Hematopoietic multipotent progenitor cell treated with erythropoietin and hydrocortisone succinate and interleukin-3 and kit ligand, for 17 days (in vitro differentiated cells): ENCODE measurements around the gene MRC2.
"Not testable (repeated sequence)": the region's sequence is repeated elsewhere in the genome, so short reads cannot be mapped to it uniquely, and the experiment has no call there.

ENCODE experiments used
- DNase-seq: peaks from one replicate; pipeline ENCODE4 v3.0.0-alpha.2; 2015; ENCODE audit warnings: low spot score

Gene MRC2

DNA sequence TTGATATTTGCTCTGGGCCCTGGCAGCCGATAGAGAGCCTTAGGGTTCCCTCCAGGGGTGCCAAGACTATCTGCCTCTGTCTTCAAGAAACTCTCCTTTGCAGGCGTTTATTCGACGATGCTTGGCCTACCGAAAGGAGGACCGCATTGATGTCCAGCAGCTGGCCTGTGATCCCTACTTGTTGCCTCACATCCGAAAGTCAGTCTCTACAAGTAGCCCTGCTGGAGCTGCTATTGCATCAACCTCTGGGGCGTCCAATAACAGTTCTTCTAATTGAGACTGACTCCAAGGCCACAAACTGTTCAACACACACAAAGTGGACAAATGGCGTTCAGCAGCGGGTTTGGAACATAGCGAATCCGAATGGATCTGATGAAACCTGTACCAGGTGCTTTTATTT lies 15.2 kb upstream of the MRC2 start:
- not testable (repeated sequence) for DNase-seq

DNA sequence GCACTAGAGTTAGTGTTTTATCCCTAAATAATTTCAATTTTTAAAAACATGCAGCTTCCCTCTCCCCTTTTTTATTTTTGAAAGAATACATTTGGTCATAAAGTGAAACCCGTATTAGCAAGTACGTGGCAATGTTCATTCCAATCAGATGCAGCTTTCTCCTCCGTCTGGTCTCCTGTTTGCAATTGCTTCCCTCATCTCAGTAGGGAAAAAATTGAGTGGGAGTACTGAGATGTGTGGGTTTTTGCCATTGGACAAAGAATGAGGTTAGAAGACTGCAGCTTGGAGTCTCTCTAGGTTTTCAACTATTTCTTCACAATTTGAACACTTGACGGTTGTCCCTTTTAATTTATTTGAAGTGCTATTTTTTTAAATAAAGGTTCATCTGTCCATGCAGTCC lies 14.4 kb upstream of the MRC2 start:
- DNase-seq, result not testable (repeated sequence)

DNA sequence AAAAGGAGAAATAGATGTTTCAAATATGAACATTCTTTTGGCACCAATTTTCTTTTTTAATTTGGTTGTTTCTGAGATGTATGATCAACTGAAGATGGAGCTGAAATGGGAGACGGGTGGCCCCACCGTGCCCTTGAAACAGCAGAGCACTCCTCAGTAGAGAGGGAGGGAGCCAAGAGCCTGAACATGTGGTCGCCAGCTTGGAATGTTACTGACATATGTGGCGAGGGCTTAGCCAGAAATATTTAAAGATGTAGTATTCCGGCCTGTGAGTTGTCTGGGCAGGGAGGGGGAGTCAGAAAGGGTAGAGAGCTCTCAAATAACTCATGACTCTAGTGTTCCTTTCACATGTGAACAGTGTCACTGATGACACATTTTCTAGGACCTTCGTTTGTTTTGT lies 13.3 kb upstream of the MRC2 start:
- DNase-seq, result no peak

DNA sequence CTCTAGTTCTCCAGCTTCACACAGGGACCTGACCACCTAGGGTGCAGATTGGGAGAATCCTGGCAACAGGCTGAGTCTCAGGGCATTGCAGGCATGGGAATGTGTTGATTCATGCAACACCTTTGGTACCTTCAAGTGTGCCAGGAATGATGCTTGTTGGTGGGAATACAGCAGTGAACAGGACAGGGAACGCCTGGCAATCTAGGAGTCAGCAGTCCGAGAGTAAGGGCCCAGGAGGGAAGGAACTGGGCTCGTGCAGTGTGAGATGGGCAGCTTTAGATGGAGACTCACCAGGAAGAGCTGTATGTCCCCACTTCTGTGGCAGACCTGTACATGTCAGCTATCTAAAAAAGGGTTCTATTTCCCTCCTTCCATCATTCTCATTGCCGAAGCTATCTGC lies 12.0 kb upstream of the MRC2 start:
- no peak for DNase-seq

DNA sequence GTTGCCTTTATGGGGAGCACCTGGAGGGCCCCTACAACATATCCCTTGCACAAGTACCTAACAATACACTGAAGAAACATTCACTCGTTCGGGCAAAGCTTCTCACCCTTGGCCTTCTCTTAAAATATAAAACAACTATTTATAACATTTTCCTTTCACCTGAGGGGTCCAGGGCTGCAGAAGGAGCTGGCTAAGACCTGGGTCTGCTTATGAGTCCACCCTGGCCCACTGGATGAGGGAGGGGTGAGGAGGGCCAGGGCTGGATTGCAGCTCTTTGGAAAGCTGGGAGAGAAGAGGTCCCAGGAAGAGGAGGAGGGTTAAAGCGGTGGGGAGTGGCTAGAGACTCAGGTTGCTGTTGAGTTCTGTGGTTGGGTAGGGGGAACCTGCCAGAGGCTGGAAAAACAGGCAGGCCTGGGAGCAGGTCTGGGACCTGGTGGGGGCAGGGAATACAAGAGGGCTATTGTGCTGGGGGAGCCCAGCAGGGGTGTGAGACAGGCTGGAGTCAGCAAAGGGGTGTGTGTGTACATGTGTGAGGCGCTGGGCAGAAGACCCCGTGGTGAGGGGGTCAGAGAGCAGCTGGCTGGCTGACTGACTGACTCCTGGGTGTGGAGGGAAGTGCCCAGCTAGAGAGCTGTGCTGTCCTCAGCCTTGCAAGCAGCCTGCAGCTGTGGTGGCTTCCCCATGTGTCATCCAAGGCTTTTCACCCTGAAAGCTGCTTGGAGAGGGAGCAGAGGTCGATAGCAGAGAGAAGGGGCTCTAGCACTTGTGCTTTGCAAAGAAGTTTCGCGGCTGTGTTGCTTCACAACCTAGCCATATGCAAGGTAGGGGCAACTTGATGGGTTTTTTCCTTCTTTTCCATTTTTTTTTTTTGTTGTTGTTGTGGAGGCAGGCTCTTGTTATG lies 10.2 kb upstream of the MRC2 start:
- DNase-seq, result no peak

DNA sequence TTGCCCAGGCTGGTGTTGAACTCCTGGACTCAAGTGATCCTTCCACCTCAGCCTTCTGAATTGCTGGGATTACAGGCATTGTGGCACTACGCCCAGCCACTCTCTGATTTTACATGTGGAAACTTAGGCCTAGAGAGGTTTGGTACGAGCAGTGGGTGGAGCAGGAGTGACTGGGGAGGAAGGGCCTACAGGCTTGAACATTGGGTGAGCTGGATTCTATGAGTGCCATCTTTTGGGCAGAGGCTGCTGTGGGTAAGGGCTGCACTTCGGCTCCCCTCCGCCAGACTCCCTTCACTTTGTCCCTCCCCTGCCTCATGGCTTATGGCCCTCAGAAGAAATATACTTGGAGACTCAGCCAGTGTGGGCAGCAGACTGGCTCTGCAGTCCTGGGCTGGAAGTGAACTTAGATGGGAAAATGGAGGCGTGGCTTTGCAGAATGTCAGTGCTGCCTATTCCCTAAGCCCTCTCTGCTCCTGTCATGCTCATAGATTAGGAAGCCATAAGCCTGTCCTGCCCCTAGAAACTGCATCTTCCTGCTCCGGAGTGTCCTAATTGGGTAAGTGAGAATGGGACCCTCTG lies 9.5 kb upstream of the MRC2 start:
- DNase-seq, result no peak

DNA sequence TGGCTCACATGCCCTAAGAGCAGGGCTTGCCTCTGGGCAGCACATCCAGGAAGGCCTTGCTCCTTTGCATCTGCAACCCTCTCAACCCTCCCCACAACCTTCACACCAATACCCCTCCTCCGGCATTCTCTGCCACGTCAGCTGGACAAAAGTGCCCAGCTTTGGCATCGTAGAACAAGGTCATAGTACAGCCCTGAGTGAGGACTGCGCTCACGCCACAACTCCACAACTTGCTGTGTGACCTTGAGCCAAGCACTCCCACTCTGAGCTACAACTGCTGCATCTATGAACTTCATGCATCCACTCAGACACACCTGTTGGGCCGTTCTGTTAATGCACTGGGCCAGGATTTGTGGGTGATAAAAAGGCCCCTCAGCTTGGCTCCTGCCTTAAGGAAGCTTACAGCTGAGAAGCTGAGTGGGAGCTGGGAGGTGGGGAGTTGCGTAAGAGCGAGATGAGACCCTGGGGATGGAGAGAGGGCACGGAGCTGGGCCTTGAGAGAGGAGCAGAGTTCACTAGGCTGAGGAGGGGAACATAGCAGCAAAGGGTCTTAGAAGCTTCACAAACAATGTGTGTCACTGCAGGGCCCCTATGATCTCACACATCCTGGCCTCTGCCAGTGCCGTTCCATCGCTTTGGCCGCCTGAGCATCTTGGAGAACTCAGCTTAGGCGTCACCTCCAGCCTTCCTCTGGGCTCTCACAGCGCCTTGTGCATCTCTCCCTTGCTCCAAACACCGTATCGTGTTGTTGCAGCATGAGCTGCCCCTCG lies 8.6 kb upstream of the MRC2 start:
- DNase-seq, result no peak

DNA sequence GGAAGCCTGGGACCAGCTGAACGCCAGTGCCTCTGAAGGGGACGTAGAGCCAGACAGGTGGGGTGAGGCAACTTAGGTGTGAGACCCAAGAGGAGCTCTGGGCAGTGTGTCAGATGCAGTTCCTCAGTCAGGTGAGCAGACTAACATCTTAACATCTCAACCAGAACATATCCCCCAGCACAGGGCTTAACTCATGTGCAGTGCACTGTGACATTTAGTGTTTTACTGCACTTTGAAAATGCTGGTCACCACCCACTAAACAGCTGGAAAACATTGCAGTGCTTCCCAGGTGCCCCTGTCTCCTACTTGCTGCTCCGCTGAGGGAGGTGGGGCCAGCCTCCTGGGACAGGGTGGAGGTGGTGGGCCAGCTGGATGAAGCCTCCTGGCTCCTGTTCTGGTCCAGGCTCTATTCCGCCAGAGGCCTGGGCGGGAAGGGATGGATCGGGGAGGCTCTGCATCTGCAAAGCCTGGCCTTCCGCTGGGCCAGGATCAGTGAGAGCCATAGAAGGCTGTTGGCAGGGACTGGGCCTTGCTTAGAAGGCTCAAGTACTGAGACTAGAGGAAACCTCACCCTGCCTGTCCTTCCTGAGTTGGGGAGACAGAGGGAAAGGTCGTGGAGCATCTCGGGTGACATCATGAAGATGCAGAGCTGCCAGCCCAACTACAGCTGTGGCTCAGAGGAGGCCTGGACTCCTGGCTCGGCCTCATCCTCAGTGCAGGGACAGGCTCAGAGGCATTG lies 7.9 kb upstream of the MRC2 start:
- DNase-seq, result no peak

DNA sequence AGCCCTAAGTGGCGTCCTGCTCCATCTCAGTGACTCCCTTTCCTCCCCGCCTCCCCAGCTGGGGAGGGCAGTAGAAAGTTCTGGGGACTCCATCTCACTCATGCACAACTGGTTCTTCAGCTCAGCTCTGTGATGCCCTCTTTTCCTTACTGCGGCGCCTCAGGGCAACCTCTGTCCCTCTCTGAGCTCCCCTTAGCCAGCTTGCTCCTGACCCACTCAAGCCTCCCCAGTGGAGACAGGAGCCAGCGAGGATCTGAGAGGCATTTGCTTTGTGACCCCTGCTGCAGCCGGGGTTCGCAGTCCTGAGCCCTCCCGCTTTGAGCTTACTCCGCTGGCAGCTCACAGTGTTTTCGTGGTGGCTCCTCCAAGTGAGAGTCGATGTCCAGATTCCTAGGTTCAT lies 6.2 kb upstream of the MRC2 start:
- DNase-seq, result no peak

DNA sequence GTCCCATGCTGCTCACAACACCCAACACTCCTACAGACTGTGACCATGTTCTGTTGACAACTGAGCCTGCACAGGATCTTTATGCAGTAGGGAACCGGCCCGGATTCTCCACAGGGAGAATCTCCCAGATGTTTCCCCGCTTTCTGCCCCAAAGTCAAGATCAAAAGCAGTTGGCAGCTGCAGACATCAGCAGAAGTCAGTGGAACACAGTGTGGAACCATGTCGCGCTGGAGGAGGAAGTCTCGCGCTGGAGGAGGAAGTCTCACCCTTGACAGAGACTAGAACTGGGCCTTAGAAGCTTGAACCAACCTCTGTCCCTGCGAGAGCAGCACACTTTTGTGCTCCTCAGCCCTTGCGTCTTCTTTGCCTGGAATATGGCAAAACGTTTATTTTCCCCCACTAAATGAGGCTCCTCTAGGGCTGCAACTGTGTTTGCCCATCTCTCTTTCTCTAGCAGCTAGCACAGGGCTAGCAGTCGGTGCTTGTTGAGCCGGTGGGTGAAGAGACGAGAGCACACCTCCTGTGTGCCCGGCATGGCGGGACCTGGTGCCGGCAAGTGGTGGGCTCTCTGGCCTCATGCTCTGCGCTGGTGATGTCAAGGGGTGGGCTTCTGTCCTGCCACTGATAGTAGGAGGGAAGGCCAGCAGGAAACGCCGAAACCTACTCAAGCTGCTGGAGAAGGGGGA lies 2.1 kb upstream of the MRC2 start:
- no peak for DNase-seq

DNA sequence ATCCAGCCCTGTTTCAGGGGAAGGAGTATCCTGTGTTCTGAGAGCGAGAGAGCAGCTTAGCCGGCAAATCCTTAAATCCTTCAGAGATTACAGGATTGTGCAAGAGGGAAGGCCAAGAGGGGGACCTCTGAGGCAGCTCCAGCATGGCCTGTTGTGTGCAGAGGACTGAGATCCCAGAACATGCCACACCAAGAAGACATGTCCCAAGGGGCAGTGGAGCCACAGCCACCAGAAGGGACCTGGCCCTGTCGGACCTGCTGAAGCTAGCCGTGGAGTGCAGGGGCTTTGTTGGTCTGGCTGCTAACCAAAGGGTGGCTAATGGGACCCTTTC lies 1.6 kb upstream of the MRC2 start:
- no peak for DNase-seq

DNA sequence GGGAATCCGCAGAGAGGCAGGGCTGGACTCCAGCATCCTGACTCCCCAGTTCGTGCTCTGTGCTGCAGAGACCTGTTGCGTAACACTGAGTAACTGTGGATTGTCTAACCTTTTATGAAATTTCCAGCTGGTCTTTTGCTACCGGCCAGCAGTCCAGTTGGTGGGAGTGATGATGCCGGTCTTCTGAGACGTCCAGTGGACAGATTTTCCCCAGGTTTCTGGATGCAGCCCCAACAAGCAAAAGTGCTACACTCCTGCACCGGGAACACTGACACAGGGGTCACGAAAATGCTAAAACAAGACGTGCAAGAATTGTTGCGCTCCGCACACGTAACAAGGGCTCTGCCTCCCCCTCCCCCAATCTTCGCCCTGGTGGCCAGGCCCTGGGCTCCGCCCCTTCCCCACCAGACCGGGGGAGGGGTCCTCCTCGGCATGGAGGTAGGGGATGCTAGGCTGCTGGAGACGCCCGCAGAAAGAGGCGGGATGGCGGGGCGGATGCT lies 701 bp upstream of the MRC2 start:
- DNase-seq, result no peak

DNA sequence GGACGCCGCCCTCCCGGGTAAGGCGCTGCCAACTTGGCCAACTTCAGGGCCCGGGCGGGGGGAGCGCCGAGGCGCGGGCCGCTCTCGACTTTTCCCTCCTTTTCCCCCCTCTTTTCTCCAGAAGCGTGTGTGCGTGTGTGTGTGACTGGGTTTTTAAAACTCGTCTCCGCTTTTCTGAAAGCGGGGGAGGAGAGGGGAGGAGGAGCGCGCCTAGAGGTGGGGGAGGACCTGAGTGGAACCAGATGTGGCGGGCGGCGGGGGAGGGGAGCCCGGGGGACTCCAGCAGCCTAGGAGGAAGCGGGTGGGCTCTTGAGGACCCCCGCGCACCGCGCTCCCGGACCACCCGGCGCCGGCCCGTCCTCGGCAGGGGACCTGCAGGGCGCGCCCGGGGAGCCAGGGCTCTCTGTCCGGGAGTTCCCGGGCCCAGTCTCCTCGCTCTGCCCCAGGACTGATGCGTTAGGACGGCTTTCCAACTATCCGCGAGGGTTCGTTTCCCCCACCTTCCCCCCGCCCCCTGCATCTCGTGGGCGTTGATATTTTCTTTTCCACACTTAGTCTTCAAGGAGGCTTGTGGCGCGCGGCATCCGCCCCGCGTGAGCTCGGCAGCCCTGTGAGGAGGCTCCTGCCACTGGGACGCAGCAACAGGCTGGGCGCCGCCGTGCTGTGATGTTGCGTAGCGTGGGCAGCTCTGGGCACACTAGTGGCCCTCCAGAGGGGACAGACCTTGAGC lies 599 bp downstream of the MRC2 start:
- DNase-seq, result no peak

DNA sequence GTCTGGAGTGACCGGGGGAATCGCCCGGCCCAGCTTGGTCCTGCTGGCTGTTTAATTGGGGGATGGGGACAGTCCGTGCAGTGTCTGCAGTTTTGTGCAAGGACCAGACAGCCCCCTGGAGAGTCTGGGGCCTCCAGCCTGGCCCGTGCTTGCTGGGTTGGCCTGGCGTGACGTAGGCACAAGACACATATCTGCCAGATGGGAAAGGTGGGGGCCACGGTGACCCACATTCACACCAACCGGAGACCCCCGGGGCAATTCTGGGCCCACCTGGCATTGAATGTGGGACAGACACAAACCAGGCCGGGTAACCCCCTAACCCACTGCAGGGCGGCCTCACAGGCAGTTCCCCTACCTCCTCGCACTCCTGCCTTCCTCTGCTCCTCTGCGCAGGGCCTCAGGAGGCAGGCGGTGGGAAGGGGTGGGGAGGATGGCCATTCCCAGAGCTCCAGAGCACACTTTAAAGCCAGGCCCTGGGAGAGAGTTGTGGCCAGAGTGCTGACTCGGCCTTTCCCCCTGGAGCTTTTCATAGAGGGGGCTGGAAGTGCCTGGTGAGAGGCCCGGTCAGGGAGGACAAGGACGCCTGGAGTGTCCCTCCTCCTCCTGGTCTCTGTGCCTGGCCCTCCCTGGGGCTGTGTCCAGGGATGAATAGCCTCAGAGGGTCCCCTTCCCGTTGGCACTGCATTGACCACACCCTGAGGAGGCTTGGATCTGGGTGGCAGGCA lies 1.5 kb downstream of the MRC2 start:
- no peak for DNase-seq

DNA sequence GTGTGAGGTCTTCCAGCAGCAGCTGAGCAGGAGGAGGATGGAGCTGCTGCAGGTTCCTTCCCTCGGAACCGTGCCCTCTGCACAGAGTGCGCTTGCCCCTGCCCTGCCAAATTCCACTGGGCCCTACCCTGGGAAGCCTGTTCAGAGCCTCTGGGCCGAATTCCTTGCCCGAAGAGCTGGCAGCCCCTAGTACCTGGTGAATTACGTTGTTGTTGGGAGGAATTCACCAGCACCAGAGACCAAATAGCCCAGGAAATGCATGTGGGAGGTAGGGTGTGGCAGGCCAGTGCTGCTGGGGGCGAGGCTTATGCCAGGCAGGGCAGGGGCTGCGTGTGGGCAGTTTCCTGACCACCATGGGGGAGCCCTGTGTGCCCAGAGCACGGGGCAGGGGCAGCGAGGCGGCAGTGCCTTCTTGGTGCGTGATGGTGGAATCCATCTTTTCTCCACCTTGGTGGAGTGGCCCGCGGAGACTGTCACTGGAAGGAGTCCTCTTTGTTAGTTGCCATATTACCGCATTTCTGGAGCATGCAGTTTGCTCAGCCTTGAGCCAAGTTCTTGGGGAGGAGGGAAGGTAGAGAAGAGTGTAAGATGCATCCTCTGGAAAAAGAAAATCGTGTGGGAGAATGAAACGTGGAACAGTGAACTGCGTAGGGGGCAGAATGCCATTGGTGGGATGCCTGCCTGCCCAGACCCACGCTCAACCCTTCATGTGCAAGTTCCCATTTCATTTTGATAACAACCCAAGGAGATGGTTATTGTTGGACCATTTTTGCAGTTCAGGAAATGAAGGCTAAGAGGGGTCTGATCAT lies 2.3 kb downstream of the MRC2 start:
- DNase-seq, result no peak

DNA sequence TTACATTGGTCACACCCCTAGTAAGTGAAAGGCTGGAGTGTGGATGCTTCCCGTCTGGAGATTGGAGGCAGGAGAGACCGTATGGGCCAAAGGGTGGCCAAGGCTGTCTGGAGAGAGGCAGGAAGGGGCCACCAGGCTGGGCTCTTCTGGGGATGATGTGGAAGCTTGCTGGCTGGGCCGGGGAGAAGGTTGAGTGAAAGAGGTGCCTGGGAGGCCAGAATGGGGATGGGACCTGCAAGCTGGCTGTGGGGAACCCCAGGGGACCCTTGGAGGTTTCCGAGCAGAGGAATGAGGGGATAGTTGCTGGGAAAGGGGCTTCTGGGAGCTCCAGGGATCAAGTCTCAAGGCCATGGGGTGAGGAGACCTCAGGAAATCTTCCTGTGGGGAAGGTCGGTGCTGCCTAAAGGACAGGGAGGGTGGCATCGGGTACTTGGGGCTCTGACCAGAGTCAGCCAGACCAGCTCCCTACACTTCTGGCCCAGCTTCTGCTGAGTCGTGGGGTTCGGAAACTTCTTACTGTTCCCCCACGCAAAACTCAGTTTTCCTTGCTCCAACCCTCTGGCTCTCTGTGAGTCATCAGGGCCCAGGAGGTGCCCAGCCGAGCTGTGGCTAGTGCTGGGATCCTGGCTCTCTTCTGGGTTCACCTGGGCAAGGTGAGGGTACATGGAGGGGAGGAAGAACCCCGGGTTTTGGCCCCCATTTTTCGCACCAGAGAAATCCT lies 3.1 kb downstream of the MRC2 start:
- no peak for DNase-seq

DNA sequence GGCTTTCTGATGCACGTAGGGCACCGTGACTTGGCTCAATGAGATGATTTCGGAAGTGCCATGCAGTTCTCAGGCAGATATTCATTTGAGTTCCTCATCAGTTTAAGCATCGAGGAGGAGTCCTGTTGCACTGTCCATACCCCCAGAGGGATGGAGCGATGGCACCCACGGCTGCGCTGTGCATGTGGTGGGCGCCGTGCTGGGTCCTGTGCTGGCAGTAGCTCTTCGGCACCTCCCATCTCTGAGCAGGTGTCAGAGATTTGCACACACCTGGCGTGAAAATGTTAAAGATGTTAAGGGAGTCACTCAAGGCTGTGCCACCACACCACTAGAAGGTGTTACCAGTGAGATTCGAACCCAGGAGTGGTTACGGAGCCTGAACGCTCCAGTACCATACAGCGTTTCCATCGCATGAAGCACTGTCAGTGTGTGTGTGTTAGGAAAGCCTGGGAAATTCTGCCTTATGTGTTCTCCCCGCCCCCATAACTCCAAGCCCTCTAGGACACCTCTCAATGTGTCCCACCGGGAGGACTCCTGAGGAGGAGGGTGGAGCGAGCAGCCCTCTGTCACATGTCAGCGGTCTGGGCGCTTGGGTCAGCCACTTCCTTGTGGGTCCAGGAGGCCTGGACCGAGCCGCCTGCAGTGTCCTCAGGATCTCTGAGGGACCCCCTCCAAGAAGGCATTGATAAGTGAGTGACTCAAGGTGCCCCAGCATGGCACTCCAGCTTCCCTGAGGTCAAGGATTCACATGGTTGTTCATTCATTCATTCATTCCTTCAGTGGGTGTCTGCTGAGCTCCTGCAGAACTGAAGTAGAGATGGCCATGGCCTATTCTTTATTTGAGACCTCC lies 3.8 kb downstream of the MRC2 start:
- DNase-seq, result no peak
